Lung (tissue), 12 donors: ENCODE results near the gene UBE2E1. TPM values are rescaled to one million over a fixed set of nuclear protein-coding genes. Genes with fewer than 3 reads are reported as not detected.

Experiments used
- ATAC-seq: fragments of 200-7000 bp; cut with Tn5 transposase; one replicate; pipeline ENCODE4 v1.9.1; 2020; ENCODE audit warnings: moderate number of reproducible peaks; ENCODE audit not compliant: insufficient read depth, low FRiP score
- DNase-seq, 3 donors: peaks; one replicate each; pipeline ENCODE4 v3.0.0-alpha.2; 2013 to 2017
- H3K27ac ChIP-seq, 2 donors: one replicate each; pipeline ENCODE4 v1.5.1; 2013; ENCODE audit warnings: mild to moderate bottlenecking in 2 of 2, moderate library complexity in 2 of 2, control low read depth in 1 of 2, inconsistent platforms in 1 of 2, low read depth in 1 of 2, low read length in 1 of 2
- H3K27me3 ChIP-seq, 3 donors: one replicate each; pipeline ENCODE4 v1.5.1; 2013; ENCODE audit warnings: low read length in 2 of 3; ENCODE audit not compliant: control insufficient read depth in 3 of 3, insufficient read depth in 3 of 3
- H3K36me3 ChIP-seq, 4 donors: one replicate each; pipeline ENCODE4 v1.5.1; 2013; ENCODE audit warnings: low read length in 4 of 4, mild to moderate bottlenecking in 1 of 4, moderate library complexity in 1 of 4; ENCODE audit not compliant: control insufficient read depth in 4 of 4, insufficient read depth in 4 of 4
- H3K4me1 ChIP-seq, 5 donors: one replicate each; pipeline ENCODE4 v1.5.1; 2013; ENCODE audit warnings: low read length in 5 of 5, mild to moderate bottlenecking in 2 of 5, moderate library complexity in 1 of 5; ENCODE audit not compliant: control insufficient read depth in 5 of 5, insufficient read depth in 5 of 5
- H3K4me3 ChIP-seq: one replicate; pipeline ENCODE4 v1.5.1; 2013; ENCODE audit warnings: mild to moderate bottlenecking, control low read depth, moderate library complexity
- H3K9ac ChIP-seq, 2 donors: one replicate each; pipeline ENCODE4 v1.5.1; 2013; ENCODE audit warnings: low read length in 2 of 2, control low read depth in 1 of 2; ENCODE audit not compliant: insufficient read depth in 1 of 2
- H3K9me3 ChIP-seq, 4 donors: one replicate each; pipeline ENCODE4 v1.5.1; 2013; ENCODE audit warnings: low read length in 3 of 4, mild to moderate bottlenecking in 1 of 4, moderate library complexity in 1 of 4; ENCODE audit not compliant: control insufficient read depth in 4 of 4, insufficient read depth in 3 of 4
- WGBS, 2 donors: extraction: QIAGEN DNeasy Blood & Tissue Kit; methylation state at CpG; one replicate each; pipeline ENCODE4 v1.1.7; 2013; 5-methylcytosine and 5-hydroxymethylcytosine counted together
- polyA plus RNA-seq, 2 donors: library from polyadenylated mRNA; stranded (reverse); fragments of 200-250 nt; gene quantifications; one replicate each; pipeline ENCODE4 v1.2.1, GENCODE V29; 2013
- total RNA-seq, 2 donors: library from RNA; depleted of rRNA in 1 of 2; stranded (reverse); fragments of >200 nt in 1 of 2; gene quantifications; one replicate each; pipeline ENCODE4 v1.2.1, GENCODE V29; 2014 to 2021
- TF ChIP-seq, protein P1 (sequence below): IDR thresholded peaks from 2 replicates; pipeline ENCODE4 v1.5.1; 2012; ENCODE audit warnings: mild to moderate bottlenecking; ENCODE audit errors: control extremely low read depth, extremely low read depth
- donor health status: control.
- donor health status: control.
- donor health status: Bipolar disorder and iron deficiency.
- donor health status: healthy.
- donor health status: DM: yes; HTN: yes; CAD: no.

Gene UBE2E1
- total and polyA plus RNA-seq, 4 donors = 74.1 to 156 (median 87.6) TPM

DNA sequence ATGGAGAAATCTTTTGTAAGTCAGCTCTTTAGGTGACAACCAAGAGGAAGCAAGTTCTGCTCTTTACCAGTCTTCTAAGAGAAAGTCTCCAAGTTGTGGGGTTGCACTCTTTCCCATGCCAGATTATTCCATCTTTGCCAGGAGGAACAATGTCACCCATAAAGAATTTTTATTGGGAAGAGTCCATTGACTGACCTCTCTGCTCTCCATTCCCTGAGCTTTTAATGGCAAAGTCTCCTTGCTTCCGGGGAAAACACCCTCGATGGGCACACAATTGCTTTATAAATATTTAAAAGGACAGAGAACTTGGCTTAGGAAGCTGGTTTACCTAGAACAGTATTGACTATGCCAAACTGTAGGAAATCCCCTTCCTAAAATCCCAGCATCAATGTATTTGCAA is 19.9 kb upstream of the UBE2E1 start:
- Histone ChIP-seq H3K9me3 (no peaks in the 10 kb centered on the region), H3K4me3 (no peak overlapping the region), H3K36me3 (no peaks in the 10 kb centered on the region), H3K4me1 (peaks cover 0 to 11% (median 0%) of the 10 kb centered on the region in 5 donors), H3K9ac (no peak overlapping the region), H3K27ac (no peak overlapping the region), H3K27me3 (no peaks in the 10 kb centered on the region)
- no peak for DNase-seq
- 46 to 81% methylated on average over 2 of the region's 2 CpGs for WGBS, 2 donors
- ATAC-seq = no peak
- TF ChIP-seq, protein P1, sequence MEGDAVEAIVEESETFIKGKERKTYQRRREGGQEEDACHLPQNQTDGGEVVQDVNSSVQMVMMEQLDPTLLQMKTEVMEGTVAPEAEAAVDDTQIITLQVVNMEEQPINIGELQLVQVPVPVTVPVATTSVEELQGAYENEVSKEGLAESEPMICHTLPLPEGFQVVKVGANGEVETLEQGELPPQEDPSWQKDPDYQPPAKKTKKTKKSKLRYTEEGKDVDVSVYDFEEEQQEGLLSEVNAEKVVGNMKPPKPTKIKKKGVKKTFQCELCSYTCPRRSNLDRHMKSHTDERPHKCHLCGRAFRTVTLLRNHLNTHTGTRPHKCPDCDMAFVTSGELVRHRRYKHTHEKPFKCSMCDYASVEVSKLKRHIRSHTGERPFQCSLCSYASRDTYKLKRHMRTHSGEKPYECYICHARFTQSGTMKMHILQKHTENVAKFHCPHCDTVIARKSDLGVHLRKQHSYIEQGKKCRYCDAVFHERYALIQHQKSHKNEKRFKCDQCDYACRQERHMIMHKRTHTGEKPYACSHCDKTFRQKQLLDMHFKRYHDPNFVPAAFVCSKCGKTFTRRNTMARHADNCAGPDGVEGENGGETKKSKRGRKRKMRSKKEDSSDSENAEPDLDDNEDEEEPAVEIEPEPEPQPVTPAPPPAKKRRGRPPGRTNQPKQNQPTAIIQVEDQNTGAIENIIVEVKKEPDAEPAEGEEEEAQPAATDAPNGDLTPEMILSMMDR = no peak

DNA sequence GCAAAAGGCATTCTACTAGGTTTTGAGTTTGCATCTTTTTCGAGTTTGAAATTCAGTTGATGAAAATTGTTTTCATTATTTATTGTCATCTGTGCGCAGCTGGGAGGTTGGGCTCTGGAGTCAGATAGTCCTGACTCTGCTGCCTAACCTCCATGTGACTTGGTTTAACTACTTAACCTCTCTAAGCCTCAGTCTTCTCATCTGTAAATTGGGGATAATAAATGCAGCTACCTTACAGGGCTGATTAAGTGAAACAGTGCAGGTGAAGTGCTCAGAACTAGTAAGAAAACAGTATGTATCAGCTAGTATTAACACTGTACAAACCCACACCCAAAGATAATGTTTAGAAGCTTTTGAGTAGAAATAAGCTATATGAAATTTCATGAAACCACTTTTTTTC is 14.1 kb upstream of the UBE2E1 start:
- Histone ChIP-seq H3K36me3 (no peaks in the 10 kb centered on the region), H3K27ac (no peak overlapping the region), H3K4me1 (no peaks in the 10 kb centered on the region), H3K4me3 (no peak overlapping the region), H3K27me3 (no peaks in the 10 kb centered on the region), H3K9ac (no peak overlapping the region), H3K9me3 (no peaks in the 10 kb centered on the region)
- no peak for ATAC-seq
- no peak for DNase-seq
- TF ChIP-seq, protein P1 = no peak
- WGBS, 2 donors = 94 to 96% methylated on average over 2 of the region's 2 CpGs

DNA sequence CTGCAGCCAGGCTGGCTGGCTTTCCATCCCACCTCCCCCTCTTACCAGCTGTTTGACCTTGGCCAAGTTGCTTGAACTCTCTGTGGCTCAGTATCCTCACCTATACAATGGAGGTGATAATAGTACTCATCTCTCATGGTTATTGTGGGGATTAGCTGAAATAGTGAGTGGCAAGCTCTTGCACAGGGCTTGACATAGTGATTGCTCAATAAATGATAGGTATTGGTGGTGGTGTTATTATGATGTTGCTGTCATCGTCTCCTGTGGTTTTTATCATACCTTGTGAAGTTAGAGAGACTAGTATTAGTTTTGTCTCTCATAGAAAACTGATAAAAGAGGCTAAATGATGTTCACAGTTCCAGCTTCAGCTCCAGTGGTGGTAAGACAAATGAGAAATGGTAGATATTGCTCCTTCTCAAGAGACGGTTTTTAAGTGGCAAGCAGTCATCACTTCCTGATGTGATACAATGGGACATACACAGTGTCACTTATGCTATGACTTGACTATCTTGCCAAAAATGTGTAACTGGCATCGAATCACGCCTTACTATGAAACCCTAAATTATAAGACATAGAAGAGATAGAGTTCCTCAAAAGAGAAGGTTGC is 12.1 kb upstream of the UBE2E1 start:
- H3K4me1 ChIP-seq = no peaks in the 10 kb centered on the region
- H3K9me3 ChIP-seq = no peaks in the 10 kb centered on the region
- H3K27me3 ChIP-seq = no peaks in the 10 kb centered on the region
- 87 to 88% methylated on average over 4 of the region's 4 CpGs for WGBS, 2 donors
- H3K9ac ChIP-seq = no peak overlapping the region
- no peak for DNase-seq
- H3K4me3 ChIP-seq = no peak overlapping the region
- H3K36me3 ChIP-seq = no peaks in the 10 kb centered on the region
- TF ChIP-seq, protein P1 = no peak
- no peak for ATAC-seq
- no peak overlapping the region for H3K27ac ChIP-seq

DNA sequence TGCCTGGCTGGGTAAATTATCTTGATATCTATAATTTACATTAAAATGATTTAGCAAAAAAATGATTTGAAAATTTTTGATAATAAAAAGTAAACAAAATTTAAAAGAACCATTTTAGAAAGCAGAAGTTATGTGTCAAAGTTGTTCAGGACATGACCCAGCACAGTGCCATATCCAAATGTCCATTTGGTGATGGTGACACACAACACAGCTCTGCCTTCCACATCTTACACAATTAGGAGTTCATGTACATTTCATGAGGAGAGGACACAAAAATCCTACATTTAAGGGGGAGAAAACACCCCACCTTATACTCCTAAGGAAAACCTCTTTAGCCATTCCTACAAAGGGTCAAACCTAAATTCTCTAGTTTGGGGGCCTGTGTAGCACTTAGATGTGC is 10.7 kb upstream of the UBE2E1 start:
- no peak overlapping the region for H3K9ac ChIP-seq
- no peaks in the 10 kb centered on the region for H3K36me3 ChIP-seq
- TF ChIP-seq, protein P1 = no peak
- H3K27me3 ChIP-seq = no peaks in the 10 kb centered on the region
- H3K27ac ChIP-seq = no peak overlapping the region
- DNase-seq (no peak), ATAC-seq (no peak)
- no peak overlapping the region for H3K4me3 ChIP-seq
- H3K9me3 ChIP-seq = no peaks in the 10 kb centered on the region
- no peaks in the 10 kb centered on the region for H3K4me1 ChIP-seq
